GM21526 (cell line): ENCODE results near the gene ADK.

Experiments
- ATAC-seq: cut with Tn5 transposase; IDR thresholded peaks from one replicate; pipeline ENCODE4 v1.9.1; 2021; ENCODE audit warnings: moderate library complexity; ENCODE audit not compliant: unreplicated experiment, low FRiP score

ADK gene

GRCh38 chr10:74400186-74400585, 249.2 kb downstream of the ADK start:
- ATAC-seq: no peak

DNA sequence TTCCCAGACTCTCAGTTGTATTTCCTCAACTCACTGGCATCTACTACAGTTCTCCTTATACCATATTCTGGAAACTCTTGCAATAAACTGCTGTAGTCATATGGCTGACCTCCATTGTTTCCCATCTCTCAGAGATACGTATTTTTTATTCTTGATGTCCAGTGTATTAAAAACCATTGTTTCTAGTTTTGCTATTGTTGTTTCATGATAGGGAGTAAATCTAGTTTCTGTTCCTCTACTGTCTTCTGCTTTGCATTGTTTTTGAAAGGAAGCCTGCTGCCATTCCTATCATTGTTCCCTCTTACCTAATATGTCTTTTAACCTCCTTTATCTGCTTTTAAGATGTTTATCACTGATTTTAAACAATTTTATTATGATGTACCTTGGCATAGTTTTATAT, 255.0 kb downstream of the ADK start:
- ATAC-seq: no peak

GRCh38 chr10:74415146-74415839, 264.3 kb downstream of the ADK start:
- ATAC-seq: no peak

DNA sequence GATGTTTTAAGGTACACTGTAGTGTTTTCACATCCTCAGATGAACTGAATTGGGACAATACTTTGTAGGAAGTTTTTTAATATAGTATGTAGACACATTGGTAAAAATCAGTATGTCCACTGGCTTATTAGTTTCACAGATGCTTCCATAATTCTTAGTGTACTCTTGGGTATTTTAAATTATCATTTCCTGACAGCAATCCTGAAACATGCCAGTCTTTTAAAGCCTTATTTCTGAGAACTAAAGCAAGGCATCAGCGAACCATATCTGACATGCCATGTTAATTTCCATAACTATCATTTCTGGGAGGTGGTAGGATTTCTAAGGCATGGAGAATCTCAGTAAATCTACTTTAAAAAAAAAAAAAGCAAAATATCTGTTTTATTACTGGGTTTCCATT, 266.4 kb downstream of the ADK start:
- no peak for ATAC-seq

DNA sequence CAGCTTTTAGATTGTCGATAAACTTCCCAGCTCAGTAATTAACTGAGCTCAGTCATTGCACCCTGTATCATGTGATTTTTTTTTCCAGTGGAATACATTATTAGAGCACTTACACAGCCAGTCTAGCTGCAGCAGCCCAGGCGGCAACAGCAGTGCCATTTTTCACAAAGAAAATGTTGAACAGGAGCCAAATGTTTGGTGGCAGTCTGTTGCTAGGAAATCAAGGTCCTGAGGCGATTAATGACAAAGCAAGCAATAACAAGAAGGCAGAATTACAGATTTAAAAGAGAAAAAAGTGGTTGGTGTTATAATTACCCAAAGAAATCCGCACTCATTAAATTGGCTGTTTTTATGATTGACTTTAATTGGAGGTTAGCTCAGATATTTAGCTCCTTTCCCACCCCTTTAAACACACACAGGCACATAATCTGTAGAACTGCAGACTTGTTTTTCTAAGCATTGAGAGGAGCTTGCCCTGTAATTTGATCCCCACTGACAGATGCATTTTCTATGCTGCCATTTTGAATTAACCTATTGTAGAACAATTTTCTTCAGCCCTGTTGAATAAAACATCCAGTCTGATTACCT, 267.4 kb downstream of the ADK start:
- ATAC-seq: no peak

DNA sequence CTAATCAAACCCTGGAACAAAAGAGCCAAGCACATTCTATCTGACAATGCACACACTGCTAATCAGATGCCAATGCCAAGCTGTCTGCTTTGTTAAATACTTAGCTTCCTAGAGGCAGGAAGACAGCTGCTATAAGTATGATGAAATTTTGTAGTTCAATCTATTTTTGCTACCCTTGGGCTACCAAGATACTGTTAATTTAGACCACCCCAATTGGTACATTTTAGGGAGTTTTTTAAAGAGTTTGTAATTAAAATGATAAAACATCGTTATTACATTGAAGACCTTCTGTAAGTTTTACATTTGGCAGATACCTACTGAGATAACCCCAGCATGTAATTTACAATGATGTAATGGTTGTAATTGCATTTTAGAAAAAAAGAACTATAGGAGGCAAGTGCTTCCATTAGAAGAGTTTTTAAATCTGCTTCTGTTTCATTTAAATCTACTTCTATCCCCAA, 268.5 kb downstream of the ADK start:
- ATAC-seq: no peak

GRCh38 chr10:74419958-74420375, 268.9 kb downstream of the ADK start:
- no peak for ATAC-seq

DNA sequence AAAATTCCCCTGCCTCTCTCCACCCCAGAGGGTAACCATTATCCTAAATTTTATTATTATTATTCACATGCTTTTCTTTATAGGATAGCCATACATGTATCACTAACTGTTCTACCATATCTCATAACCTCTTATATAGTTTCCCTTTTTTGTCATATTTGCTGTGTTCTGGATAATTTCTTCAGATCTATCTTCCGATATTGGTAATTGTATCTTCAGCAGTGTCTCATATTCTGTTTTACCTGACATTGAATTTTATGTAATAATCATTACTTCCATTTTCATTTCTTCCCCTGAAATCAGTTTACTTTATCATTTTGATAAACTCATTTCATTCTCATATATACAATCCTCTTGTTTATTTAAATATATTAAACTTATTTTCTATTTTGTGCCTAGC, 273.5 kb downstream of the ADK start:
- ATAC-seq: no peak

GRCh38 chr10:74425456-74426001, 274.5 kb downstream of the ADK start:
- ATAC-seq: no peak

- ATAC-seq: no peak
These were observed 280.8 kb downstream of the ADK start for GRCh38 chr10:74431816-74432215.

GRCh38 chr10:74432841-74433594, 282.0 kb downstream of the ADK start:
- no peak for ATAC-seq

GRCh38 chr10:74433595-74433956, 282.6 kb downstream of the ADK start:
- no peak for ATAC-seq

DNA sequence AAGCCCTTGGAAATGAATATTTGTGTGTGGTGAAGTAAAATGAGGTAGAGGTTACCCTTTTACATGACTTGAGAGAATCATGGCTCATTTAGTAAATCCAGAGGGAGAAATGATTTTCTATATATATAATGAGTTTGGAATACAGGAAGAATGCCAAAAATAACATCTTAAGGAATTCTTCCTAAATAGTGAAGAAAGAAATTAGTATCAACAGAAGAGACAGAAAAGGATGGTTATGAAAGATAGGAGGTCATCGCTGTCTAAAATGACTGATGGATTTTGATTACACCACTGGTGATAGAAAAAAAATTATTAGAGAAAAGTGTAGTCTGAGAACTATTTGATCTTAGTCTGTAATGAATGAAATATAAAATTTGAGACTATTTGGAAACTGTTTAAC, 283.0 kb downstream of the ADK start:
- no peak for ATAC-seq

DNA sequence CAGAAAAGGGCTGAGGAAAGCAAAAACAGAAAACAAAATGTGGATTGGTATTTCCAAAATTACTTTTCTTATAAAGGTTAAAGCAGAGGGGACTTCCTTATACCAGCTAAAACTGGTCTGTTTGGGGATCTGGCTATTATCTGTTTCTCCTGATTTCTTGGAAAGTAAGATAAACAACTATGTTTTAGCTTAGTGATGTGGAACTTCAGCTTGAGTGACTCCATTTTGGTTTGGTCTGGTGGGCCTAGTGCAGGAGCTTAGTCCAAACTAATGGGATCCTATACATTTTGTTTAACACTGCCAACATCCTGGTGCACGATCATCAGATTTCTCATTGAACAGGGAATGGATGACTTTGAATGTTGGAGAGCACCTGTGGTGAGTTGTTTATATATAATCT, 283.5 kb downstream of the ADK start:
- no peak for ATAC-seq

DNA sequence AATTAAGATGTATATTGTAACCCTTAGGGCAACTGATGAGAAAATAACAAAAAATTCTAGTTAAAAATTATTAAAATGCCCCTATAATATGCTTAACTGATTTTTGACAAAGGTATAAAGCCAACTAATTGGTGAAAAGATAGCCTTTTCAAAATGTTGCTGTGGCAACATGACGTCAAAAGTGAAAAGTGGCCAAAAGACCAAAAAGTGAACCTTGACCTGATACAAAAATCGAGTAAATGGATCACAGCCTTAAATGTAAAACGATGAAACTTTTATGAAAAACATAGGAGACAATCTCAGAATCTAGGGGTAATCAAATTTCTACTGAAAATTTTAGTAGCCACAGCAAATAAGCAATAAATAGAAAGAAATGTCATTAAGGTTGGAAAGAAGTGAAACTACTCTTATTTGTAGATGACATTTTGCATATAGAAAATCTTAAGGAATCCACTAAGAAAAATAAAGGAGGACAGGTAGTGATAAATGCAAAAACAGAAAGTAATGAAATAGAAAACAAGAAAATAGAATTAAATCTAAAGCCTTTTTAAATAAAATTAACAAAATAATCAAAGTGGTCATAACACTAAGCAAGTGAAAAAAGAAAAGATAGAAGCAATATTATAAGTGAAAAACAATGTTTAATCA, 285.6 kb downstream of the ADK start:
- ATAC-seq: no peak

DNA sequence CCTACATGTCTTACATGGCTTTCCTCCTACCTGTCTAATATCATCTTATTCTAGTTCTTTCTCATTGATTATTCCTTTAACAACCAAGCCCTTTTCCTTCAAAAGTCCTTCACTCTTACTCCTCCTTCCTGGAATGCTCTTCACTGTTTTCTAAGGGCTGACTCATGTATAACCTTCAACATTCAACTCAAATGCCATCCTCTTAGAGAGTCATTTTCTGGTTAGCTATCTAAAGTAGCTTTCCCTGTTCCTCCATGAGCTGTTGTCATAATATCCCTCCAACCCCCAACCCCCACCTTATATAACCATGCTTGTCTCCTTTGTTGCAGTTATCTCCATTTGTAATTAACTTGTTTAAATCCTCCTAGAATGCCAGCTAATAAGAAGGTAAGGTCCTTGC, 286.8 kb downstream of the ADK start:
- ATAC-seq: no peak

- ATAC-seq: no peak
These were observed 288.2 kb downstream of the ADK start for GRCh38 chr10:74439213-74439612.

GRCh38 chr10:74445493-74445892, 294.5 kb downstream of the ADK start:
- no peak for ATAC-seq

- ATAC-seq: no peak
These were observed 299.6 kb downstream of the ADK start for GRCh38 chr10:74450602-74451001.

- ATAC-seq: no peak
These were observed 300.3 kb downstream of the ADK start for GRCh38 chr10:74451127-74451829.
